Activated naive CD4-positive, alpha-beta T cell treated with Interleukin-2 at 50 U/mL for 16 hours (primary cell): Measurements from ENCODE around the gene SMG7.

Source experiments
- DNase-seq: peaks from one replicate; pipeline ENCODE4 v3.0.0-alpha.2; 2020

SMG7 gene

GRCh38 chr1:183593356-183593755 lies 121.1 kb downstream of the SMG7 start:
- DNase-seq: no peak

- DNase-seq: no peak
Measured at GRCh38 chr1:183595537-183595936, 123.2 kb downstream of the SMG7 start.

- no peak for DNase-seq
Measured at GRCh38 chr1:183596500-183596899, 124.2 kb downstream of the SMG7 start.

- no peak for DNase-seq
Measured at GRCh38 chr1:183597656-183598347, 125.5 kb downstream of the SMG7 start.

- DNase-seq: no peak
Measured at GRCh38 chr1:183598386-183598785, 126.1 kb downstream of the SMG7 start.

GRCh38 chr1:183600136-183600535 lies 127.8 kb downstream of the SMG7 start:
- no peak for DNase-seq

- no peak for DNase-seq
Measured at GRCh38 chr1:183600634-183601033, 128.3 kb downstream of the SMG7 start.

- DNase-seq: no peak
Measured at GRCh38 chr1:183602510-183602909, 130.2 kb downstream of the SMG7 start.
